Gastrocnemius medialis (tissue), 4 donors: ENCODE data around the gene DPYD.

Experiments
- CTCF ChIP-seq, 5 experiments: fragments of 450-650 bp in 3 of 5; fragments of 200-600 bp in 2 of 5; sonication (generic) in 2 of 5; IDR thresholded peaks in 4 of 5; conservative IDR thresholded peaks in 1 of 5; 1 replicate in 4 of 5; 2 replicates in 1 of 5; pipeline ENCODE4 v1.5.1; 2016 to 2019; ENCODE audit warnings: antibody characterized with exemption in 5 of 5, mild to moderate bottlenecking in 3 of 5, moderate library complexity in 3 of 5
- POLR2A ChIP-seq, 2 donors: fragments of 450-650 bp; IDR thresholded peaks; one replicate each; pipeline ENCODE4 v1.6.1; 2017; ENCODE audit warnings: antibody characterized with exemption in 2 of 2, mild to moderate bottlenecking in 2 of 2, moderate library complexity in 2 of 2

- no peak for TF ChIP-seq POLR2A (IDR thresholded peaks at IDR 0.05)
- TF ChIP-seq CTCF (IDR thresholded peaks at IDR 0.05 in 4 of 5, conservative IDR thresholded peaks at IDR 0.05 in 1 of 5) = no peak
These were observed 353.7 kb downstream of the DPYD start for GRCh38 chr1:97567000-97567749.
